Uterus (tissue), 4 donors: ENCODE results near the gene ADCYAP1. TPM values are rescaled to one million over a fixed set of nuclear protein-coding genes. Genes with fewer than 3 reads are reported as not detected.

Experiments
- DNase-seq, 2 donors: peaks; one replicate each; pipeline ENCODE4 v3.0.0-alpha.2; 2019 to 2020
- H3K27ac ChIP-seq, 2 donors: fragments of 200-600 bp; sonication (generic); 1 replicate in 1 of 2; 2 replicates in 1 of 2; pipeline ENCODE4 v1.5.1; 2016 to 2018
- H3K27me3 ChIP-seq, 2 donors: fragments of 200-600 bp; sonication (generic); one replicate each; pipeline ENCODE4 v1.5.1; 2018 to 2019; ENCODE audit warnings: control low read depth in 1 of 2
- H3K36me3 ChIP-seq, 2 donors: fragments of 200-600 bp; sonication (generic); one replicate each; pipeline ENCODE4 v1.5.1; 2019; ENCODE audit warnings: control low read depth in 1 of 2
- H3K4me1 ChIP-seq, 2 donors: fragments of 200-600 bp; sonication (generic); one replicate each; pipeline ENCODE4 v1.5.1; 2018 to 2019; ENCODE audit warnings: control low read depth in 1 of 2
- H3K4me3 ChIP-seq, 2 donors: fragments of 200-600 bp; sonication (generic); 1 replicate in 1 of 2; 2 replicates in 1 of 2; pipeline ENCODE4 v1.5.1; 2018 to 2019; ENCODE audit warnings: mild to moderate bottlenecking in 1 of 2
- H3K9me3 ChIP-seq, 2 donors: fragments of 200-600 bp; sonication (generic); one replicate each; pipeline ENCODE4 v1.5.1; 2019; ENCODE audit warnings: control low read depth in 1 of 2
- POLR2A ChIP-seq, 2 donors: fragments of 450-650 bp; IDR thresholded peaks; one replicate each; pipeline ENCODE4 v1.6.1; 2016; ENCODE audit warnings: antibody characterized with exemption in 2 of 2, mild to moderate bottlenecking in 1 of 2, moderate library complexity in 1 of 2
- intact Hi-C: fragments of 100-400 bp; cut with DNase I; formaldehyde crosslinking; loops from one replicate; pipeline ENCODE4 v1.15.1; 2023; ENCODE audit warnings: low total_unique reads
- total RNA-seq, 4 donors: library from RNA; depleted of rRNA in 3 of 4; stranded (reverse); fragments of >200 nt in 3 of 4; gene quantifications; one replicate each; pipeline versions ENCODE4 v1.1.0 to v1.2.4, GENCODE V29; 2014 to 2023
- TF ChIP-seq, protein P1 (sequence below), 4 experiments: fragments of 200-600 bp in 2 of 4; fragments of 450-650 bp in 2 of 4; sonication (generic) in 2 of 4; IDR thresholded peaks; one replicate each; pipeline ENCODE4 v1.5.1; 2016 to 2019; ENCODE audit warnings: antibody characterized with exemption in 4 of 4, mild to moderate bottlenecking in 2 of 4, moderate library complexity in 1 of 4
- donor health status: DM: yes; HTN: yes; CAD: no.

ADCYAP1 gene
- total RNA-seq, 4 donors from 2014 or later, result 0.49 to 1.5 (median 0.97) TPM; not detected in 1

DNA sequence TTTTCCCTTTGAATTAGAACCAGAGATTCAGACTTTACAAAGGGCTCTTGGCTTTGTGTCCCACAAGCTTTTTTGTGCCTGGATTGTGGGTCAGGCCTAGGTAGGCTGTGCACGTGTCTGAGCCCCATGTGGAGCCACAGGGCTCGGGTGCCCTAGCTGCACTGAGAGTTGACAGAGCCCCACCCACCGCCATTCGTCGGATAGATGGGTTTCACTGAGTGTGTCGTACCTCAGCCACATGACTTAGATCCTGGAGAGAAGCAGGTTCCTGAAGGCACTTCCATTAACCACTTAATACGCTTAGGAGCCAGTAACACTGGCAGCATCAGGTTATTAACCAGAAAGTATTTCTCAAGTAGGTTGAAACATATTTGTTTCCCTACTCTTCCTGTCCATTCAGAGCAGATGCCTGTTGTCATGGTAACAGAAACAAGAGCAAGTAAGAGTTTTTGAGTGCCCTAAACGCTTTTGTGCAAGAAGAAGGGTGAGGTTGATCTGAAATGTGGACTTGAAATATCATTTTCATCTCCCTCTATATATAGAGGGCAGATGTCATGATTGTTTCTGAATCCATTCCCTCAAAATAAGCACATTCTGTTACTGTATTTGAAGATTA lies 30.0 kb downstream of the ADCYAP1 start:
- Histone ChIP-seq H3K4me1 (no peaks in the 10 kb centered on the region), H3K27me3 (no peaks in the 10 kb centered on the region), H3K9me3 (no peaks in the 10 kb centered on the region), H3K36me3 (no peaks in the 10 kb centered on the region), H3K27ac (no peak overlapping the region), H3K4me3 (no peak overlapping the region)
- TF ChIP-seq, protein P1, sequence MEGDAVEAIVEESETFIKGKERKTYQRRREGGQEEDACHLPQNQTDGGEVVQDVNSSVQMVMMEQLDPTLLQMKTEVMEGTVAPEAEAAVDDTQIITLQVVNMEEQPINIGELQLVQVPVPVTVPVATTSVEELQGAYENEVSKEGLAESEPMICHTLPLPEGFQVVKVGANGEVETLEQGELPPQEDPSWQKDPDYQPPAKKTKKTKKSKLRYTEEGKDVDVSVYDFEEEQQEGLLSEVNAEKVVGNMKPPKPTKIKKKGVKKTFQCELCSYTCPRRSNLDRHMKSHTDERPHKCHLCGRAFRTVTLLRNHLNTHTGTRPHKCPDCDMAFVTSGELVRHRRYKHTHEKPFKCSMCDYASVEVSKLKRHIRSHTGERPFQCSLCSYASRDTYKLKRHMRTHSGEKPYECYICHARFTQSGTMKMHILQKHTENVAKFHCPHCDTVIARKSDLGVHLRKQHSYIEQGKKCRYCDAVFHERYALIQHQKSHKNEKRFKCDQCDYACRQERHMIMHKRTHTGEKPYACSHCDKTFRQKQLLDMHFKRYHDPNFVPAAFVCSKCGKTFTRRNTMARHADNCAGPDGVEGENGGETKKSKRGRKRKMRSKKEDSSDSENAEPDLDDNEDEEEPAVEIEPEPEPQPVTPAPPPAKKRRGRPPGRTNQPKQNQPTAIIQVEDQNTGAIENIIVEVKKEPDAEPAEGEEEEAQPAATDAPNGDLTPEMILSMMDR (IDR thresholded peaks at IDR 0.05), result no peak
- no peak for TF ChIP-seq POLR2A (IDR thresholded peaks at IDR 0.05)
- DNase-seq, result no peak
- intact Hi-C loops, result no loop called here

DNA sequence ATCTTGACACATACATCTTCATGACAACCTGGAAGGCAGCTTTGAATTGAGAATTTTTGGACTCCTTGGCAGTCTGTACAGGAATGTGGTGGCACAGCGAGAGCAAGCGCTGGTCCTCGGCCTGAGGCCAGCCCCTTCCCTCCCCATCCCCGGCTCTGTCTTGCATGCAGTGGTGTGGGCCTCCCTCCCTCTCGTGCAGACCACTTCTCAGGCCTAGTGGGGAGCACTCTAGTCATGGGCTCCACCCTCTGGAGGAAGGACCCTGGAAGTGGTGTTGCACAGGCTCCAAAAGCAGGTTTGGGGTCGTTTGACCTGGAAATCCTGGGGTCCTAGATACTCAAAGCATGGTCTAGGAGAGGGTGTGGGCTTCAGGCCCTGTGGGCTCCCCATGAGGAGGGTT lies 32.3 kb downstream of the ADCYAP1 start:
- H3K9me3 ChIP-seq, result no peaks in the 10 kb centered on the region
- no peak for DNase-seq
- intact Hi-C loops, result no loop called here

DNA sequence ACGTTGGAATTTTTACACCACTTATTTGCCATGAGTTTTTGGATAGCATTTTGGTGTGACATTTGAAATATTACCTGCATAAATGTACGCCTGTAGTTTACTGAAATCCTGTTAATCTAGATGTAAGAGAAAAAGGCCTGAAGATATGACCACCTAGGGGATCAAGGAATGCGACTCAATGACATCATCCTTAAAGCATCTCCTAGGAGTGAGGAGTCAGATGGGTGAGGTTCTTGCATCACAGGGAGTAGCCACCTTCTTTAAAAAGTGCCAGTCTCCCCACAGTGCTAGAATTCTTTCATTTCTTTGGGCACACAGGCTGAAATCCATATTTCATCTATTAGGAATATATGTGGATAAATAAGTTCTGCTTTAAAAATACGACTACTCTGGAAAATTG lies 34.5 kb downstream of the ADCYAP1 start:
- H3K4me3 ChIP-seq, result no peak overlapping the region

More for the DNA sequence above, 32.3 kb downstream of the ADCYAP1 start:
- H3K27ac ChIP-seq, result no peak overlapping the region
- TF ChIP-seq, protein P1 (IDR thresholded peaks at IDR 0.05), result no peak
- TF ChIP-seq POLR2A (IDR thresholded peaks at IDR 0.05), result no peak
- no peak overlapping the region for H3K4me3 ChIP-seq
- no peaks in the 10 kb centered on the region for H3K4me1 ChIP-seq
- no peaks in the 10 kb centered on the region for H3K27me3 ChIP-seq
- H3K36me3 ChIP-seq, result no peaks in the 10 kb centered on the region

DNA sequence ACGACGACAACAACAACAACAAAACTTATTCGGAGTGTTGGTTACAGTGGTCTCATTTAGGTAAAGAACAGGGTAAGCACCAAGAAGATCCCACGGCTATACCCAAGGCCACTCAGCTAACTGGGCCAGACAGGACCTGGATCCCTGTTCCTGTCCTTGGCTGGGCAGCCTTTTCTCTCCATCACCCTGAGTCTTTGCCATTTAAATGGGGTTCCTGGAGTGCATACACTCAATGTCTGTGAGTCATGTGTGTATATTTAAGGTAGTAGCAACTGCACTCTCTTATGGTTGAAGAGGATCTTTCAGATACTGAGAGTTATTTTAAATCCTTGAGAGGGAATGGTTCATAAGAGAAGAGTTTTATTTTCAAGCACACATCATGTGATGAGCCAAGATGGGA lies 35.3 kb downstream of the ADCYAP1 start:
- TF ChIP-seq, protein P1 (IDR thresholded peaks at IDR 0.05), result no peak
- TF ChIP-seq POLR2A (IDR thresholded peaks at IDR 0.05), result no peak
- H3K4me3 ChIP-seq, result no peak overlapping the region
- H3K4me1 ChIP-seq, result no peaks in the 10 kb centered on the region
- H3K27me3 ChIP-seq, result no peaks in the 10 kb centered on the region
- H3K27ac ChIP-seq, result no peak overlapping the region
- no peaks in the 10 kb centered on the region for H3K36me3 ChIP-seq
- no peaks in the 10 kb centered on the region for H3K9me3 ChIP-seq
- intact Hi-C loops, result no loop called here
- no peak for DNase-seq

More for the DNA sequence above, 34.5 kb downstream of the ADCYAP1 start:
- H3K27ac ChIP-seq, result no peak overlapping the region
- H3K27me3 ChIP-seq, result no peaks in the 10 kb centered on the region
- H3K36me3 ChIP-seq, result no peaks in the 10 kb centered on the region
- TF ChIP-seq, protein P1 (IDR thresholded peaks at IDR 0.05), result no peak
- TF ChIP-seq POLR2A (IDR thresholded peaks at IDR 0.05), result no peak
- intact Hi-C loops, result no loop called here
- no peaks in the 10 kb centered on the region for H3K9me3 ChIP-seq
- DNase-seq, result no peak
- no peaks in the 10 kb centered on the region for H3K4me1 ChIP-seq

DNA sequence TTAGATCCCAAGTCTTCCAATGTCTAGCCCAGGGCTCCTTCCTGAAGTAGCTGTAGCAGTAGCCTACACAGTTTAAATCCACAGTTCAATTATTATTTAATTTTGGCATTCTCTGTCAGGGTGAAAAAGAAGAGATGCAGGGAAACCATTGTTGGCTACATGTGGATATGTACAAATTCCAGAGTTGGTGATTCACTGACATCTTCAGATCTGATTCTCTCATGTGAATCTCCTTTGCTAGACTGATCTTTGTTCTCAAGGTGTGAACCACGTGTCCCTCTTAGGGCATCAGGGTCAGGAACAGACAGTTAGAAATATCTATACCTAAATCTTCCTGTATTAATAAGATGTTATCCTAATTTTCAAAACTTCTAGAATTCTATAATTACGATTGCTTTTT lies 36.7 kb downstream of the ADCYAP1 start:
- no peak overlapping the region for H3K27ac ChIP-seq
- TF ChIP-seq, protein P1 (IDR thresholded peaks at IDR 0.05), result no peak
- TF ChIP-seq POLR2A (IDR thresholded peaks at IDR 0.05), result no peak
- no peaks in the 10 kb centered on the region for H3K27me3 ChIP-seq
- DNase-seq, result no peak
- no peak overlapping the region for H3K4me3 ChIP-seq
- intact Hi-C loops, result no loop called here
- no peaks in the 10 kb centered on the region for H3K36me3 ChIP-seq
- no peaks in the 10 kb centered on the region for H3K4me1 ChIP-seq
- H3K9me3 ChIP-seq, result no peaks in the 10 kb centered on the region
